Measurements from ENCODE around the gene STAC. TPM values are rescaled to one million over a fixed set of nuclear protein-coding genes. Genes with fewer than 3 reads are reported as not detected.

Gene STAC
- total RNA-seq, 1 experiment from 2014 or later = 6.7 TPM

- TF ChIP-seq EZH2phosphoT487 (IDR thresholded peaks at IDR 0.05; ENCODE audit: borderline replicate concordance, low read length) (no peak), CTCF (conservative IDR thresholded peaks at IDR 0.05; ENCODE audit: low read depth, low read length) (no peak), EZH2 (IDR thresholded peaks at IDR 0.05; ENCODE audit: low read length, unreplicated experiment) (no peak)
- Histone ChIP-seq H3F3A (ENCODE audit: low read length, unreplicated experiment) (no peaks in the 10 kb centered on the region), H3K4me3 (ENCODE audit: low read length) (no peak overlapping the region), H3K9me3 (ENCODE audit: low read length) (no peaks in the 10 kb centered on the region), H3K27ac (ENCODE audit: low read length) (no peak overlapping the region), H2AFZ (ENCODE audit: low read length) (no peak overlapping the region), H3K4me1 (ENCODE audit: insufficient read depth, low read length) (no peaks in the 10 kb centered on the region), H3K36me3 (ENCODE audit: low read depth, low read length) (no peaks in the 10 kb centered on the region), H3K79me2 (ENCODE audit: low read length) (no peaks in the 10 kb centered on the region), H3K9ac (ENCODE audit: low read length) (no peak overlapping the region), H3K27me3 (ENCODE audit: low read length) (no peaks in the 10 kb centered on the region), H3K9me2 (replicated peaks; ENCODE audit: low read length) (no peaks in the 10 kb centered on the region), H4K20me1 (ENCODE audit: low read length) (no peaks in the 10 kb centered on the region), H3K4me2 (ENCODE audit: low read length) (no peak overlapping the region)
- CTCF ChIA-PET = no interaction called here
- POLR2A ChIA-PET (ENCODE audit: unreplicated experiment) = no interaction called here
- ATAC-seq (peak; percentile 67), DNase-seq (peak; percentile 36)
- intact Hi-C loops (cut with micrococcal nuclease) = no loop called here
- BruUV-seq (replicated peaks) = no TSS peak
These were observed 133.9 kb downstream of the STAC start for GRCh38 chr3:36514171-36514570.

GRCh38 chr3:36519682-36520081 is 139.4 kb downstream of the STAC start:
- H3K36me3 ChIP-seq (ENCODE audit: low read depth, low read length) = no peaks in the 10 kb centered on the region
- no peaks in the 10 kb centered on the region for H3K9me2 ChIP-seq (replicated peaks; ENCODE audit: low read length)
- no peaks in the 10 kb centered on the region for H3K79me2 ChIP-seq (ENCODE audit: low read length)
- BruUV-seq (replicated peaks) = no TSS peak
- POLR2A ChIA-PET (ENCODE audit: unreplicated experiment) = no interaction called here
- no peaks in the 10 kb centered on the region; the same call in 1 of the 2 replicates for H3K4me1 ChIP-seq (ENCODE audit: insufficient read depth, low read length)
- no peak overlapping the region for H3K9ac ChIP-seq (ENCODE audit: low read length)
- no peak overlapping the region for H3K27ac ChIP-seq (ENCODE audit: low read length)
- no peaks in the 10 kb centered on the region for H3K9me3 ChIP-seq (ENCODE audit: low read length)
- TF ChIP-seq EZH2 (IDR thresholded peaks at IDR 0.05; ENCODE audit: low read length, unreplicated experiment) (no peak), EZH2phosphoT487 (IDR thresholded peaks at IDR 0.05; ENCODE audit: borderline replicate concordance, low read length) (no peak), CTCF (conservative IDR thresholded peaks at IDR 0.05; ENCODE audit: low read depth, low read length) (no peak)
- H3K4me3 ChIP-seq (ENCODE audit: low read length) = no peak overlapping the region
- DNase-seq = no peak
- no peak overlapping the region for H3K4me2 ChIP-seq (ENCODE audit: low read length)
- H3F3A ChIP-seq (ENCODE audit: low read length, unreplicated experiment) = no peaks in the 10 kb centered on the region
- CTCF ChIA-PET = no interaction called here
- no peak overlapping the region for H2AFZ ChIP-seq (ENCODE audit: low read length)
- ATAC-seq = no peak
- intact Hi-C loops (cut with micrococcal nuclease) = no loop called here
- no peaks in the 10 kb centered on the region for H4K20me1 ChIP-seq (ENCODE audit: low read length)
- H3K27me3 ChIP-seq (ENCODE audit: low read length) = no peaks in the 10 kb centered on the region

GRCh38 chr3:36520241-36521006 is 140.1 kb downstream of the STAC start:
- no peaks in the 10 kb centered on the region for H3K36me3 ChIP-seq (ENCODE audit: low read depth, low read length)
- H2AFZ ChIP-seq (ENCODE audit: low read length) = no peak overlapping the region
- no peaks in the 10 kb centered on the region for H3F3A ChIP-seq (ENCODE audit: low read length, unreplicated experiment)
- H3K4me1 ChIP-seq (ENCODE audit: insufficient read depth, low read length) = peaks cover 5% of the 10 kb centered on the region
- no peaks in the 10 kb centered on the region for H3K9me3 ChIP-seq (ENCODE audit: low read length)
- no peak overlapping the region for H3K27ac ChIP-seq (ENCODE audit: low read length)
- DNase-seq = no peak
- no peaks in the 10 kb centered on the region for H4K20me1 ChIP-seq (ENCODE audit: low read length)
- no peak overlapping the region for H3K9ac ChIP-seq (ENCODE audit: low read length)
- ChIA-PET CTCF (no interaction called here), POLR2A (ENCODE audit: unreplicated experiment) (no interaction called here)
- H3K4me3 ChIP-seq (ENCODE audit: low read length) = no peak overlapping the region
- no peak for ATAC-seq
- BruUV-seq (replicated peaks) = no TSS peak
- H3K4me2 ChIP-seq (ENCODE audit: low read length) = no peak overlapping the region
- H3K27me3 ChIP-seq (ENCODE audit: low read length) = no peaks in the 10 kb centered on the region
- TF ChIP-seq EZH2phosphoT487 (IDR thresholded peaks at IDR 0.05; ENCODE audit: borderline replicate concordance, low read length) (no peak), EZH2 (IDR thresholded peaks at IDR 0.05; ENCODE audit: low read length, unreplicated experiment) (no peak), CTCF (conservative IDR thresholded peaks at IDR 0.05; ENCODE audit: low read depth, low read length) (no peak)
- H3K79me2 ChIP-seq (ENCODE audit: low read length) = no peaks in the 10 kb centered on the region
- intact Hi-C loops (cut with micrococcal nuclease) = no loop called here
- H3K9me2 ChIP-seq (replicated peaks; ENCODE audit: low read length) = no peaks in the 10 kb centered on the region
